Measurements from ENCODE around the gene RBM44. TPM values are rescaled to one million over a fixed set of nuclear protein-coding genes. Genes with fewer than 3 reads are reported as not detected.
"Not testable (repeated sequence)": the region's sequence is repeated elsewhere in the genome, so short reads cannot be mapped to it uniquely, and the experiment has no call there.

Gene RBM44
- total and polyA plus RNA-seq, 3 experiments from 2014 or later, result 0.07 to 0.63 (median 0.33) TPM

DNA sequence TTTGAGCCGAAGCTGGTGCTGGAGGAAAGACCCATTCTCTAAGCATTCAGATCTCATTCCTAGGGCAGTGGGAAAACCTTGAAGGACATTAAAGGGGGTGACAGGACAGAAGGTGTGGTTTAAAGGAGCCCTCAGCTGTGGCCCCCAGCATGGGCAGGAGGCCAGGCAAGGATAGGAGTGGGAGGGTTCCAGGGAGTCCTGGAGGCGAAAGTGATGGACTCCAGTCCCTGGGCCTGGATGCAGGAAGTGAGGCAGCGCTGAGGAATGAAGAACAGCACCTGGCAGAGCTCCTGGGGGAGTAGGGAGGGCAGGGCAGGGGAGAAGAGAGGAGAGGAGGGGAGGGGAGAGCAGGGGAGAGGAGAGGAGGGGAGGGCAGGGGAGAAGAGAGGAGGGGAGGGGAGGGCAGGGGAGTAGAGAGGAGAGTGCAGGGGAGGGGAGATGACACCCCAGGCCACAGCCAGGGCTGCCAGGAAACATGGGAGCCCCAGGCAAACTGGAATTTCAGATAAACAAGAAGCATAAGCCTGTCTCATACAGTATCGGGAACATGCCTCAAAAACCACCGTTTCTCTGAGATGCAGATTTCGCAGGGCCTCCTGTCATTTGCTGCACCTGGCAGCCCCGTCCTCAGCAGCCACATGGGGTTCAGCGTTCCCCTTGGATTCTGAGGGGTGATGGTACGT, 66.5 kb downstream of the RBM44 start:
- Histone ChIP-seq H3K36me3 (ENCODE audit: insufficient read depth, low read length) (no peaks in the 10 kb centered on the region), H3K9me3 (ENCODE audit: low read length) (no peaks in the 10 kb centered on the region), H3K27ac (ENCODE audit: low read depth, low read length) (no peak overlapping the region), H3K27me3 (ENCODE audit: insufficient read depth, low read length, poor library complexity, severe bottlenecking) (no peaks in the 10 kb centered on the region), H3K4me3 (ENCODE audit: low read length) (no peak overlapping the region), H3K4me1 (ENCODE audit: insufficient read depth, low read length) (peaks cover 5% of the 10 kb centered on the region)
- H3K9me3 Mint-ChIP-seq, result no peaks in the 10 kb centered on the region
- H3K4me3 Mint-ChIP-seq, result no peak overlapping the region
- ChIA-PET CTCF (no interaction called here), POLR2A (no interaction called here)
- DNase-seq, result no peak
- H3K36me3 Mint-ChIP-seq, result no peaks in the 10 kb centered on the region
- H3K27me3 Mint-ChIP-seq, result peaks cover 29 to 59% of the 10 kb centered on the region in 2 donors
- H3K27ac Mint-ChIP-seq, result peak overlapping the region in 1 of 8 donors; percentile 47
- peaks cover 7 to 11% (median 8%) of the 10 kb centered on the region in 3 donors for H3K4me1 Mint-ChIP-seq

DNA sequence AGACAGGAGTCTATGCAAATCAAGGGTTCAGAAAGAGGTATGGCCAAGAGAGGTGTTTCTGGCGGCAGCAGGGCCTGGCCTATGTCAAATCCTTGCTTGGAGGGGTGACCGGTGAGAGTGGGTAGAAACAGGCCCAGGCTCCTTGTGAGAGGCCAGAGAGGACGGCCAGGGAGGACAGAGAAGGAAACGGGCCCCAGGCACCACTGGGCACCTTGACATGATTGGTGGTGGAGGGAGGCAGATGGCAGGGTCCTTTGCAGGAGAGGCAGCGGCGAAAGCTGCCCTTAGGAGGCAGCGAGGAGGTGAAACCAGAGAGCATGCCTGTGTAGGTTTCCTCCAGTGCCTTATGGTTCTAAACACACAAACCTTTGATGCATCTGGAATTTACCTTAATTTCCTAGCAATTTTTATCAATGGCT, 67.1 kb downstream of the RBM44 start:
- Mint-ChIP-seq H3K27ac (no peak overlapping the region), H3K36me3 (peaks cover 0 to 3% (median 0%) of the 10 kb centered on the region in 3 donors), H3K4me1 (peaks cover 7 to 11% (median 8%) of the 10 kb centered on the region in 3 donors), H3K27me3 (peaks cover 28 to 59% of the 10 kb centered on the region in 2 donors), H3K9me3 (no peaks in the 10 kb centered on the region), H3K4me3 (no peak overlapping the region)
- POLR2A ChIA-PET, result no interaction called here
- Histone ChIP-seq H3K36me3 (ENCODE audit: insufficient read depth, low read length) (no peaks in the 10 kb centered on the region), H3K4me3 (ENCODE audit: low read length) (no peak overlapping the region), H3K27ac (ENCODE audit: low read depth, low read length) (no peak overlapping the region), H3K27me3 (ENCODE audit: insufficient read depth, low read length, poor library complexity, severe bottlenecking) (no peaks in the 10 kb centered on the region), H3K4me1 (ENCODE audit: insufficient read depth, low read length) (peaks cover 5% of the 10 kb centered on the region), H3K9me3 (ENCODE audit: low read length) (no peaks in the 10 kb centered on the region)
- CTCF ChIA-PET, result no interaction called here
- no peak for DNase-seq

GRCh38 chr2:237866101-237866621, 67.6 kb downstream of the RBM44 start:
- Histone ChIP-seq H3K27me3 (ENCODE audit: insufficient read depth, low read length, poor library complexity, severe bottlenecking) (no peaks in the 10 kb centered on the region), H3K27ac (ENCODE audit: low read depth, low read length) (no peak overlapping the region), H3K36me3 (ENCODE audit: insufficient read depth, low read length) (no peaks in the 10 kb centered on the region), H3K9me3 (ENCODE audit: low read length) (no peaks in the 10 kb centered on the region), H3K4me1 (ENCODE audit: insufficient read depth, low read length) (peaks cover 5% of the 10 kb centered on the region), H3K4me3 (ENCODE audit: low read length) (no peak overlapping the region)
- CTCF ChIA-PET, result no interaction called here
- Mint-ChIP-seq H3K4me1 (peaks cover 7 to 11% (median 8%) of the 10 kb centered on the region in 3 donors), H3K36me3 (peaks cover 0 to 3% (median 0%) of the 10 kb centered on the region in 3 donors), H3K9me3 (no peaks in the 10 kb centered on the region), H3K27ac (peak overlapping the region in 1 of 8 donors; percentile 84), H3K27me3 (peaks cover 27 to 59% of the 10 kb centered on the region in 2 donors), H3K4me3 (no peak overlapping the region)
- DNase-seq, result no peak
- POLR2A ChIA-PET, result interaction anchor here (0.7 kb wide), 1 partner anchor 703 kb away, joined by 3 read pairs; no protein-coding TSS in a partner anchor

DNA sequence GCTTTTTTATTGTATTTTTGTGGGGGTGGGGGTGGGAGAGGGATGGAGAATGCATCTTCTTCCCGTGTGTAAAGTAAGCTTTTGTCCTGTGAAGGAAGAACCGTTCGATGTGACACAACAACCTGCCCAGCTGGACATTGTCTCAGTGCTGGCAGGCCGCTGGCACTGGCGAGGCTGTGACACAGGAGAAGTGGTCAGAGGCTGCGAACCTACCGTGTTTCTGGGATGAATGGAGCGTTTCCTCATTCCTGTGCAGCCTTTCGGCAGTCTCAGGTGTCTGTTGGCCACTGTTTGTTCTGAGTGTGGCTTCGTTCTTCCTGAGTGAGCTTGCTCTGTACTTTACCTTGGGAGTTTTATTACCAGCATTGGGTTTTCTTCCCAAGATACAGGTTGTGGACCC, 68.9 kb downstream of the RBM44 start:
- H3K9me3 ChIP-seq (ENCODE audit: low read length), result no peaks in the 10 kb centered on the region
- H3K27ac ChIP-seq (ENCODE audit: low read depth, low read length), result no peak overlapping the region
- Mint-ChIP-seq H3K27me3 (peaks cover 21 to 54% of the 10 kb centered on the region in 2 donors), H3K4me3 (no peak overlapping the region), H3K4me1 (peaks cover 7 to 11% (median 8%) of the 10 kb centered on the region in 3 donors), H3K9me3 (no peaks in the 10 kb centered on the region), H3K36me3 (peaks cover 0 to 3% (median 0%) of the 10 kb centered on the region in 3 donors), H3K27ac (no peak overlapping the region)
- DNase-seq, result no peak
- POLR2A ChIA-PET, result no interaction called here
- no peaks in the 10 kb centered on the region for H3K27me3 ChIP-seq (ENCODE audit: insufficient read depth, low read length, poor library complexity, severe bottlenecking)
- no peaks in the 10 kb centered on the region for H3K36me3 ChIP-seq (ENCODE audit: insufficient read depth, low read length)
- H3K4me1 ChIP-seq (ENCODE audit: insufficient read depth, low read length), result peaks cover 5% of the 10 kb centered on the region
- H3K4me3 ChIP-seq (ENCODE audit: low read length), result no peak overlapping the region
- CTCF ChIA-PET, result interaction anchor here (0.7 kb wide), 1 partner anchor 293 kb away, joined by 3 read pairs; no protein-coding TSS in a partner anchor

DNA sequence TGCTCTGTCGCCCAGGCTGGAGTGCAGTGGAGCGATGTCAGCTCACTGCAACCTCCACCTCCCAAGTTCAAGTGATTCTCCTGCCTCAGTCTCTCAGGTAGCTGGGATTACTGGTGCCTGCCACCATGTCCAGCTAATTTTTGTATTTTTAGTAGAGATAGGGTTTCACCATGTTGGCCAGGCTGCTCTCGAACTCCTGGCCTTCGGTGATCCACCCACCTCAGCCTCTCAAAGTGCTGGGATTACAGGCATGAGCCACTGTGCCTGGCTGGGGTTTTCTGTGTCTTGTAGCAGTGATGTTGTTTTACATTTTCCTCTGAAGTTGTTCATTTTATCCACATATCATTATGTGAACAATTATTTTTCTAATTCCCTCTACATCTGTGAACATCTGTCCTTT, 69.5 kb downstream of the RBM44 start:
- CTCF ChIA-PET, POLR2A ChIA-PET: not testable (repeated sequence)

DNA sequence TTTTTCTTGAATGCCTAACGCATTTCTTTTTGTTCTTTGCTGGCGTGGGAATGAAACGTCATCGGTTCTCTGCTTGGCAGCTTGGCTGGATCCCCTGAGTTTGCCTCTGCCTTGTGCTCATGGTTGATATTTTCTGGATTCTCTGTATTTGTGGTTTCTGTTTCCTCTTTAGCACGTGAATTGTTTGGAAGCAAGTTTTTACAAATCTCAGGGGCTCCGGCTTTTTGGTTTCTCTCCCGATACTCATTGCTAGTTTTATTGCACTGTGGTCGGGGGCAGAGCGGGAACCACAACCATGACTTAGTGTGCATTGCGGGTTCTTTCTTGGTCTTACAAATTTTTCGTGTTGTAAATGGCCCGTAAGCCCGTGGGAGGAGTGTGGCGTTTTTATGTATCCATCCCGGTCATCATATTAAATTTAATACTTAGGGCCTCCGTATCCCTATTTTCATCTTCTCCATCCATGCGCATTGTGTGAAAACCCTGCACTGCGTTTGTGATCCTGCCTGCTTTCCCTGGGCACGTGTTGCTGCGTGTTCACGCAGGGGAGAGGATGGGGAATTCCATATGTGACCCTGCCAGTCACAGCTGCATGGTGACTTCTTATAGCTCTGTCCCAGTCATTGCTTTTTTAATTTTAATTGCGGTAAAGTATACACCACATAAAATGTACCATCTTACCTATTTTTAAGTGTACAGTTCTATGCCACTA, 70.2 kb downstream of the RBM44 start:
- no peaks in the 10 kb centered on the region for H3K27me3 ChIP-seq (ENCODE audit: insufficient read depth, low read length, poor library complexity, severe bottlenecking)
- CTCF ChIA-PET, result no interaction called here
- no peaks in the 10 kb centered on the region for H3K9me3 ChIP-seq (ENCODE audit: low read length)
- peak overlapping the region in 2 of 8 donors; percentile 61 to 67 for H3K27ac Mint-ChIP-seq
- H3K4me3 Mint-ChIP-seq, result no peak overlapping the region
- peaks cover 21 to 51% of the 10 kb centered on the region in 2 donors for H3K27me3 Mint-ChIP-seq
- peaks cover 7 to 16% (median 8%) of the 10 kb centered on the region in 3 donors for H3K4me1 Mint-ChIP-seq
- peaks cover 8% of the 10 kb centered on the region for H3K4me1 ChIP-seq (ENCODE audit: insufficient read depth, low read length)
- POLR2A ChIA-PET, result no interaction called here
- H3K36me3 Mint-ChIP-seq, result peaks cover 0 to 3% (median 0%) of the 10 kb centered on the region in 3 donors
- H3K36me3 ChIP-seq (ENCODE audit: insufficient read depth, low read length), result no peaks in the 10 kb centered on the region
- H3K9me3 Mint-ChIP-seq, result no peaks in the 10 kb centered on the region
- DNase-seq, result no peak
- H3K4me3 ChIP-seq (ENCODE audit: low read length), result no peak overlapping the region
- no peak overlapping the region for H3K27ac ChIP-seq (ENCODE audit: low read depth, low read length)

More for the DNA sequence above, 69.5 kb downstream of the RBM44 start:
- H3K9me3 Mint-ChIP-seq; H3K27ac ChIP-seq (ENCODE audit: low read depth, low read length); H3K4me3 ChIP-seq (ENCODE audit: low read length); H3K4me3 Mint-ChIP-seq; H3K27me3 ChIP-seq (ENCODE audit: insufficient read depth, low read length, poor library complexity, severe bottlenecking); DNase-seq; H3K4me1 ChIP-seq (ENCODE audit: insufficient read depth, low read length); H3K27ac Mint-ChIP-seq; H3K36me3 Mint-ChIP-seq; H3K9me3 ChIP-seq (ENCODE audit: low read length); H3K36me3 ChIP-seq (ENCODE audit: insufficient read depth, low read length): not testable (repeated sequence)
- Mint-ChIP-seq H3K27me3 (peaks cover 21 to 53% of the 10 kb centered on the region in 2 donors), H3K4me1 (peaks cover 7 to 11% (median 8%) of the 10 kb centered on the region in 3 donors)

GRCh38 chr2:237869343-237870102, 70.9 kb downstream of the RBM44 start:
- Mint-ChIP-seq H3K9me3 (no peaks in the 10 kb centered on the region), H3K4me3 (no peak overlapping the region), H3K27ac (no peak overlapping the region), H3K4me1 (peaks cover 7 to 19% (median 8%) of the 10 kb centered on the region in 3 donors), H3K27me3 (peaks cover 21 to 46% of the 10 kb centered on the region in 2 donors), H3K36me3 (peaks cover 0 to 3% (median 0%) of the 10 kb centered on the region in 3 donors)
- Histone ChIP-seq H3K4me1 (ENCODE audit: insufficient read depth, low read length) (peaks cover 10% of the 10 kb centered on the region), H3K9me3 (ENCODE audit: low read length) (no peaks in the 10 kb centered on the region), H3K4me3 (ENCODE audit: low read length) (no peak overlapping the region), H3K27ac (ENCODE audit: low read depth, low read length) (no peak overlapping the region), H3K36me3 (ENCODE audit: insufficient read depth, low read length) (no peaks in the 10 kb centered on the region), H3K27me3 (ENCODE audit: insufficient read depth, low read length, poor library complexity, severe bottlenecking) (no peaks in the 10 kb centered on the region)
- no peak for DNase-seq
- ChIA-PET POLR2A (no interaction called here), CTCF (no interaction called here)

Data from CD8-positive, alpha-beta memory T cell (primary cell).